BLaER1 treated with 17β-estradiol and CSF1 and Interleukin-3, amounts not matched to agents 10 nM and 100 nM (cell line): ENCODE measurements around the gene APOC4.

ENCODE experiments used
- H3K27ac ChIP-seq, 11 experiments: shearing (Covaris generic); formaldehyde crosslinking; 2 replicates each; pipeline ENCODE4 v1.8.1; 2022
- H3K27me3 ChIP-seq, 11 experiments: shearing (Covaris generic); formaldehyde crosslinking; 2 replicates each; pipeline ENCODE4 v1.8.1; 2022
- H3K36me3 ChIP-seq, 11 experiments: shearing (Covaris generic); formaldehyde crosslinking; 2 replicates each; pipeline ENCODE4 v1.8.1; 2022
- H3K4me1 ChIP-seq, 10 experiments: shearing (Covaris generic); formaldehyde crosslinking; 2 replicates each; pipeline ENCODE4 v1.8.1; 2022
- H3K4me2 ChIP-seq, 11 experiments: shearing (Covaris generic); formaldehyde crosslinking; 2 replicates each; pipeline ENCODE4 v1.8.1; 2022
- H3K4me3 ChIP-seq, 10 experiments: shearing (Covaris generic); formaldehyde crosslinking; 2 replicates each; pipeline ENCODE4 v1.8.1; 2022
- H3K9ac ChIP-seq, 11 experiments: shearing (Covaris generic); formaldehyde crosslinking; 2 replicates each; pipeline ENCODE4 v1.8.1; 2022
- H3K9me3 ChIP-seq, 11 experiments: shearing (Covaris generic); formaldehyde crosslinking; replicated peaks in 1 of 11; 2 replicates each; pipeline ENCODE4 v1.8.1; 2022
- H4K20me1 ChIP-seq, 11 experiments: shearing (Covaris generic); formaldehyde crosslinking; 2 replicates each; pipeline ENCODE4 v1.8.1; 2022
- Cebpa-rat ChIP-seq, 11 experiments: shearing (Covaris generic); IDR thresholded peaks; 2 replicates each; pipeline ENCODE4 v1.8.1; 2022

The APOC4 gene

GRCh38 chr19:44942067-44942571, at the start of gene APOC4:
Gene APOC4, plus strand, starts transcription at chr19:44942237. Its CDS starts 41 bp downstream, at chr19:44942278.
- H4K20me1 ChIP-seq: no peaks in the 10 kb centered on the region
- H3K9ac ChIP-seq: peak within 1 kb of the TSS in 1 of 11 experiments; percentile 38; a peak in 2 of 22 replicates
- no peak for TF ChIP-seq Cebpa-rat (IDR thresholded peaks at IDR 0.05)
- H3K4me3 ChIP-seq: no peak within 1 kb of the TSS
- peaks cover 50 to 80% (median 59%) of the 10 kb centered on the region in 10 experiments for H3K4me1 ChIP-seq
- H3K27ac ChIP-seq: peak within 1 kb of the TSS in 2 of 11 experiments; percentile 9 to 19; a peak in 4 of 22 replicates
- H3K27me3 ChIP-seq: no peaks in the 10 kb centered on the region
- H3K36me3 ChIP-seq: no peaks in the 10 kb centered on the region
- no peaks in the 10 kb centered on the region for H3K9me3 ChIP-seq
- H3K4me2 ChIP-seq: peak within 1 kb of the TSS; percentile 55 to 84 (median 67); a peak in 19 of 22 replicates

DNA sequence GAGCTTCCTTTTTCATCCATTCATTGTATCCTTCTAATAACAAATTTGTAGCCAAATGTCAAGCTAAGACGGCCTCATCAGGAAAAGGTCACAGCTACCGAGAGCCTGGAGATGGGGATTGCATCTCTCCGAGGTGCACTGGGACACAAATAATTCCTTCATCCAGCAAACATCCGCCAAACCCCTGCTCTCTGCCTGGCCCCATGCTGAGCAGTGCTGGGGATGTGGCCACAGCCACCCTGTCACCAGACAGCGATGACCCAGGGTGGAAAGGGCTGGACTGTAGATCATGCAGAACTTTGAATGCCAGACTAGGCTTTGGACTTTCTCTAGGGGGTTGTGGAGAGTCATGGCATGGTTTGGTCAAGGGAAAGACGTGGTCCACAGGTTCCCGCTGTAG, 49.1 kb upstream of the APOC4 start:
- peak overlapping the region in 4 of 11 experiments; percentile 79 to 97 (median 93); a peak in 4 of 22 replicates for H3K27ac ChIP-seq
- no peak for TF ChIP-seq Cebpa-rat (IDR thresholded peaks at IDR 0.05)
- no peaks in the 10 kb centered on the region for H3K27me3 ChIP-seq
- H3K4me2 ChIP-seq: peak overlapping the region; percentile 91 to 99 (median 96)
- H3K9me3 ChIP-seq: no peaks in the 10 kb centered on the region
- peak overlapping the region; percentile 83 to 99 (median 94) for H3K9ac ChIP-seq
- H3K4me1 ChIP-seq: peaks cover 20 to 39% (median 26%) of the 10 kb centered on the region in 10 experiments
- peak overlapping the region in 9 of 10 experiments; percentile 87 to 98 (median 94); a peak in 15 of 20 replicates for H3K4me3 ChIP-seq
- H3K36me3 ChIP-seq: peaks cover 65 to 74% (median 69%) of the 10 kb centered on the region in 11 experiments
- peaks cover 0 to 68% (median 60%) of the 10 kb centered on the region in 11 experiments; a peak in 18 of 22 replicates for H4K20me1 ChIP-seq

DNA sequence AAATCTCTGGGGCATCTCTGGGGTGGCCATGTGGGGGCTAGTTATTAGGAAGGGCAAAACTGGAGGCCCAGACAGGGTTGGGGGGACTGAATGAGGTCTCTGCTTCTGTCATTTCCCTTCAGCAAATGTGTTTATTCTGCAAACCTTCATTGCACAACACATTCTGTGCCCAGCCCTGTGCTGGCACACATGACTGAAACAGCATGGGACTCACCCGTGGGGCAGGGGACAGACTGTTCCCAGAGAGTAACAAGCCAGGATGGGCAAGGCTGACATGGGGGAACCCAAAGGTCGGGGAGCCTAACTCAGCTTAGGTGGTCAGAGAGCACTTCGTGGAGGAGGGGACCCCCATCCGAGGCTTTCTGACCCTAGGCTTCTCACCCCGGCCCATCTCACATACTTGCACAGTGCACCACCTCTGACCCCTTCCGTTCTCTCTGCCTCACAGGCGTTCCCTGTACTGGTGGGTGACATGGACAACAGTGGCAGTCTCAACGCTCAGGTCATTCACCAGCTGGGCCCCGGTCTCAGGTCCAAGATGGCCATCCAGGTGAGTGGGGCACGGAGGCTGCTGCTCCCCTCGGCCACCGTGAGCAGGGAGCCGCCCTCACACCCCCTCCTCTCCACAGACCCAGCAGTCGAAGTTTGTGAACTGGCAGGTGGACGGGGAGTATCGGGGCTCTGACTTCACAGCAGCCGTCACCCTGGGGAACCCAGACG, 48.5 kb upstream of the APOC4 start:
- H3K4me2 ChIP-seq: peak overlapping the region in 9 of 11 experiments; percentile 91 to 99 (median 97); a peak in 11 of 22 replicates
- H4K20me1 ChIP-seq: peaks cover 0 to 73% (median 64%) of the 10 kb centered on the region in 11 experiments; a peak in 18 of 22 replicates
- no peaks in the 10 kb centered on the region for H3K27me3 ChIP-seq
- peaks cover 20 to 39% (median 26%) of the 10 kb centered on the region in 10 experiments for H3K4me1 ChIP-seq
- peak overlapping the region in 5 of 10 experiments; percentile 89 to 97 (median 94); a peak in 4 of 20 replicates for H3K4me3 ChIP-seq
- H3K9ac ChIP-seq: peak overlapping the region; percentile 83 to 99 (median 94); a peak in 16 of 22 replicates
- peaks cover 65 to 74% (median 69%) of the 10 kb centered on the region in 11 experiments for H3K36me3 ChIP-seq
- no peaks in the 10 kb centered on the region for H3K9me3 ChIP-seq
- no peak overlapping the region for H3K27ac ChIP-seq
- TF ChIP-seq Cebpa-rat (IDR thresholded peaks at IDR 0.05): no peak

- H3K9me3 ChIP-seq: no peaks in the 10 kb centered on the region
- no peaks in the 10 kb centered on the region for H3K27me3 ChIP-seq
- H4K20me1 ChIP-seq: peaks cover 0 to 78% (median 64%) of the 10 kb centered on the region in 11 experiments; a peak in 18 of 22 replicates
- H3K9ac ChIP-seq: peak overlapping the region in 4 of 11 experiments; percentile 91 to 97 (median 95); a peak in 6 of 22 replicates
- no peak for TF ChIP-seq Cebpa-rat (IDR thresholded peaks at IDR 0.05)
- peaks cover 65 to 74% (median 68%) of the 10 kb centered on the region in 11 experiments for H3K36me3 ChIP-seq
- H3K4me3 ChIP-seq: no peak overlapping the region
- H3K4me1 ChIP-seq: peaks cover 20 to 35% (median 26%) of the 10 kb centered on the region in 10 experiments
- H3K27ac ChIP-seq: no peak overlapping the region
- no peak overlapping the region for H3K4me2 ChIP-seq
Observed at GRCh38 chr19:44894052-44894400, 48.0 kb upstream of the APOC4 start.

GRCh38 chr19:44894946-44895345, 47.1 kb upstream of the APOC4 start:
- H3K36me3 ChIP-seq: peaks cover 68 to 80% (median 77%) of the 10 kb centered on the region in 11 experiments

GRCh38 chr19:44897835-44898234, 44.2 kb upstream of the APOC4 start:
- Histone ChIP-seq H3K4me1 (peaks cover 2 to 13% (median 6%) of the 10 kb centered on the region in 10 experiments), H3K27ac (no peak overlapping the region), H3K9me3 (no peaks in the 10 kb centered on the region), H3K9ac (peak overlapping the region in 1 of 11 experiments; percentile 19; a peak in 1 of 22 replicates), H3K4me3 (no peak overlapping the region), H3K36me3 (peaks cover 91 to 100% (median 98%) of the 10 kb centered on the region in 11 experiments), H3K4me2 (no peak overlapping the region), H4K20me1 (peaks cover 0 to 100% (median 89%) of the 10 kb centered on the region in 11 experiments; a peak in 18 of 22 replicates), H3K27me3 (no peaks in the 10 kb centered on the region)
- no peak for TF ChIP-seq Cebpa-rat (IDR thresholded peaks at IDR 0.05)

More at GRCh38 chr19:44894946-44895345, 47.1 kb upstream of the APOC4 start:
- no peak for TF ChIP-seq Cebpa-rat (IDR thresholded peaks at IDR 0.05)
- Histone ChIP-seq H3K27me3 (no peaks in the 10 kb centered on the region), H3K4me3 (no peak overlapping the region), H3K9me3 (no peaks in the 10 kb centered on the region), H3K4me2 (no peak overlapping the region), H3K4me1 (peaks cover 12 to 26% (median 19%) of the 10 kb centered on the region in 10 experiments), H3K27ac (no peak overlapping the region), H3K9ac (peak overlapping the region in 6 of 11 experiments; percentile 24 to 46 (median 35); a peak in 6 of 22 replicates), H4K20me1 (peaks cover 0 to 88% (median 74%) of the 10 kb centered on the region in 11 experiments; a peak in 18 of 22 replicates)

GRCh38 chr19:44900328-44901244, 41.5 kb upstream of the APOC4 start:
- no peak for TF ChIP-seq Cebpa-rat (IDR thresholded peaks at IDR 0.05)
- H4K20me1 ChIP-seq: peaks cover 0 to 91% (median 71%) of the 10 kb centered on the region in 11 experiments; a peak in 18 of 22 replicates

GRCh38 chr19:44903216-44903601, 38.8 kb upstream of the APOC4 start:
- TF ChIP-seq Cebpa-rat (IDR thresholded peaks at IDR 0.05): no peak
- Histone ChIP-seq H3K9ac (no peak overlapping the region), H3K27me3 (peaks cover 7 to 15% (median 9%) of the 10 kb centered on the region in 11 experiments; a peak in 19 of 22 replicates), H3K27ac (no peak overlapping the region), H3K4me1 (peaks cover 0 to 22% (median 8%) of the 10 kb centered on the region in 10 experiments; a peak in 12 of 20 replicates), H3K36me3 (peaks cover 39 to 65% (median 59%) of the 10 kb centered on the region in 11 experiments), H4K20me1 (peaks cover 0 to 64% (median 45%) of the 10 kb centered on the region in 11 experiments; a peak in 17 of 22 replicates), H3K4me3 (no peak overlapping the region), H3K9me3 (no peaks in the 10 kb centered on the region), H3K4me2 (no peak overlapping the region)

More at GRCh38 chr19:44900328-44901244, 41.5 kb upstream of the APOC4 start:
- Histone ChIP-seq H3K9ac (peak overlapping the region in 1 of 11 experiments; percentile 29; a peak in 1 of 22 replicates), H3K4me2 (no peak overlapping the region), H3K4me3 (no peak overlapping the region), H3K36me3 (peaks cover 65 to 92% (median 86%) of the 10 kb centered on the region in 11 experiments), H3K27me3 (peaks cover 3 to 5% (median 4%) of the 10 kb centered on the region in 11 experiments; a peak in 18 of 22 replicates), H3K27ac (no peak overlapping the region), H3K4me1 (peaks cover 0 to 18% (median 5%) of the 10 kb centered on the region in 10 experiments; a peak in 12 of 20 replicates), H3K9me3 (no peaks in the 10 kb centered on the region)
